ENCODE measurements around the gene GRIK4. TPM values are rescaled to one million over a fixed set of nuclear protein-coding genes. Genes with fewer than 3 reads are reported as not detected.

Gene GRIK4
- total RNA-seq, 1 experiment from 2014 or later: 3.3 TPM

DNA sequence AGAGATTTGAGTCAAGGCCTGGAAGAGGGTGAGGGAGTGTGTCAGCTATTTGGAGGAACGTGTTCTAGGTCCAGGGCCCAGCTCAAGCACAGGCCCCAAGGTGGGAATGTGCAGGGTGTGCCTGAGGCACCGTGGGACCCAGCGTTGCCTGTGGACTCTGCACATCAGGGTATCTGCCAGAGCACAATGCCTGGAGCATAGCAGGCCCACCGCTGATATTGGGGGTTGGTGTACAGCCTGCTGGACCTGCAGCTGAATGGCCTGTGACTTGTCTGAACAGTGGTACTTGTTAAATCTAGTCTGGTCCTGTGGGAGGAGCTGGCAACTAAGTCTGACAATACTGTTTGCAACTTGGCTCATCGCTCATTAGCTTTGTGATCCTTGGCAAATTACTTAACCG is 131.7 kb downstream of the GRIK4 start:
- Mint-ChIP-seq H3K36me3 (no peaks in the 10 kb centered on the region), H3K27ac (no peak overlapping the region), H3K4me3 (no peak overlapping the region), H3K4me1 (peaks cover 41% of the 10 kb centered on the region), H3K9me3 (no peaks in the 10 kb centered on the region), H3K27me3 (ENCODE audit: low read depth) (peaks cover 88% of the 10 kb centered on the region)
- DNase-seq (ENCODE audit: low spot score): no peak
- TF ChIP-seq ESRRA (CRISPR knock-in tag; IDR thresholded peaks at IDR 0.05; ENCODE audit: borderline replicate concordance): no peak
- TF ChIP-seq FOXP1 (CRISPR knock-in tag; IDR thresholded peaks at IDR 0.05; ENCODE audit: borderline replicate concordance): no peak
- no peak for TF ChIP-seq ZNF396 (CRISPR knock-in tag; IDR thresholded peaks at IDR 0.05; ENCODE audit: borderline replicate concordance)
- TF ChIP-seq, protein P1, sequence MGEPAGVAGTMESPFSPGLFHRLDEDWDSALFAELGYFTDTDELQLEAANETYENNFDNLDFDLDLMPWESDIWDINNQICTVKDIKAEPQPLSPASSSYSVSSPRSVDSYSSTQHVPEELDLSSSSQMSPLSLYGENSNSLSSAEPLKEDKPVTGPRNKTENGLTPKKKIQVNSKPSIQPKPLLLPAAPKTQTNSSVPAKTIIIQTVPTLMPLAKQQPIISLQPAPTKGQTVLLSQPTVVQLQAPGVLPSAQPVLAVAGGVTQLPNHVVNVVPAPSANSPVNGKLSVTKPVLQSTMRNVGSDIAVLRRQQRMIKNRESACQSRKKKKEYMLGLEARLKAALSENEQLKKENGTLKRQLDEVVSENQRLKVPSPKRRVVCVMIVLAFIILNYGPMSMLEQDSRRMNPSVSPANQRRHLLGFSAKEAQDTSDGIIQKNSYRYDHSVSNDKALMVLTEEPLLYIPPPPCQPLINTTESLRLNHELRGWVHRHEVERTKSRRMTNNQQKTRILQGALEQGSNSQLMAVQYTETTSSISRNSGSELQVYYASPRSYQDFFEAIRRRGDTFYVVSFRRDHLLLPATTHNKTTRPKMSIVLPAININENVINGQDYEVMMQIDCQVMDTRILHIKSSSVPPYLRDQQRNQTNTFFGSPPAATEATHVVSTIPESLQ (CRISPR knock-in tag; IDR thresholded peaks at IDR 0.05): no peak
- no peak for TF ChIP-seq ZNF423 (CRISPR knock-in tag; IDR thresholded peaks at IDR 0.05)
- no peak for TF ChIP-seq IRF2 (CRISPR knock-in tag; IDR thresholded peaks at IDR 0.05; ENCODE audit: borderline replicate concordance, low read depth)
- TF ChIP-seq, protein P2, sequence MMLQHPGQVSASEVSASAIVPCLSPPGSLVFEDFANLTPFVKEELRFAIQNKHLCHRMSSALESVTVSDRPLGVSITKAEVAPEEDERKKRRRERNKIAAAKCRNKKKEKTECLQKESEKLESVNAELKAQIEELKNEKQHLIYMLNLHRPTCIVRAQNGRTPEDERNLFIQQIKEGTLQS (CRISPR knock-in tag; conservative IDR thresholded peaks at IDR 0.05): no peak
- TF ChIP-seq ARID4B (CRISPR knock-in tag; IDR thresholded peaks at IDR 0.05; ENCODE audit: borderline replicate concordance): no peak
- TF ChIP-seq AFF4 (CRISPR knock-in tag; IDR thresholded peaks at IDR 0.05; ENCODE audit: borderline replicate concordance): no peak
- TF ChIP-seq JUN (CRISPR knock-in tag; IDR thresholded peaks at IDR 0.05): no peak
- TF ChIP-seq CDX4 (CRISPR knock-in tag; IDR thresholded peaks at IDR 0.05; ENCODE audit: borderline replicate concordance): no peak
- TF ChIP-seq JAZF1 (CRISPR knock-in tag; IDR thresholded peaks at IDR 0.05): no peak
- TF ChIP-seq, protein P3, sequence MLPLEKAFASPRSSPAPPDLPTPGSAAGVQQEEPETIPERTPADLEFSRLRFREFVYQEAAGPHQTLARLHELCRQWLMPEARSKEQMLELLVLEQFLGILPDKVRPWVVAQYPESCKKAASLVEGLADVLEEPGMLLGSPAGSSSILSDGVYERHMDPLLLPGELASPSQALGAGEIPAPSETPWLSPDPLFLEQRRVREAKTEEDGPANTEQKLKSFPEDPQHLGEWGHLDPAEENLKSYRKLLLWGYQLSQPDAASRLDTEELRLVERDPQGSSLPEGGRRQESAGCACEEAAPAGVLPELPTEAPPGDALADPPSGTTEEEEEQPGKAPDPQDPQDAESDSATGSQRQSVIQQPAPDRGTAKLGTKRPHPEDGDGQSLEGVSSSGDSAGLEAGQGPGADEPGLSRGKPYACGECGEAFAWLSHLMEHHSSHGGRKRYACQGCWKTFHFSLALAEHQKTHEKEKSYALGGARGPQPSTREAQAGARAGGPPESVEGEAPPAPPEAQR (CRISPR knock-in tag; IDR thresholded peaks at IDR 0.05): no peak
- no peak for TF ChIP-seq SP1 (CRISPR knock-in tag; conservative IDR thresholded peaks at IDR 0.05)
- TF ChIP-seq, protein P4, sequence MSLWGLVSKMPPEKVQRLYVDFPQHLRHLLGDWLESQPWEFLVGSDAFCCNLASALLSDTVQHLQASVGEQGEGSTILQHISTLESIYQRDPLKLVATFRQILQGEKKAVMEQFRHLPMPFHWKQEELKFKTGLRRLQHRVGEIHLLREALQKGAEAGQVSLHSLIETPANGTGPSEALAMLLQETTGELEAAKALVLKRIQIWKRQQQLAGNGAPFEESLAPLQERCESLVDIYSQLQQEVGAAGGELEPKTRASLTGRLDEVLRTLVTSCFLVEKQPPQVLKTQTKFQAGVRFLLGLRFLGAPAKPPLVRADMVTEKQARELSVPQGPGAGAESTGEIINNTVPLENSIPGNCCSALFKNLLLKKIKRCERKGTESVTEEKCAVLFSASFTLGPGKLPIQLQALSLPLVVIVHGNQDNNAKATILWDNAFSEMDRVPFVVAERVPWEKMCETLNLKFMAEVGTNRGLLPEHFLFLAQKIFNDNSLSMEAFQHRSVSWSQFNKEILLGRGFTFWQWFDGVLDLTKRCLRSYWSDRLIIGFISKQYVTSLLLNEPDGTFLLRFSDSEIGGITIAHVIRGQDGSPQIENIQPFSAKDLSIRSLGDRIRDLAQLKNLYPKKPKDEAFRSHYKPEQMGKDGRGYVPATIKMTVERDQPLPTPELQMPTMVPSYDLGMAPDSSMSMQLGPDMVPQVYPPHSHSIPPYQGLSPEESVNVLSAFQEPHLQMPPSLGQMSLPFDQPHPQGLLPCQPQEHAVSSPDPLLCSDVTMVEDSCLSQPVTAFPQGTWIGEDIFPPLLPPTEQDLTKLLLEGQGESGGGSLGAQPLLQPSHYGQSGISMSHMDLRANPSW (CRISPR knock-in tag; conservative IDR thresholded peaks at IDR 0.05; ENCODE audit: low read depth): no peak
- no peak for TF ChIP-seq TEAD1 (CRISPR knock-in tag; IDR thresholded peaks at IDR 0.05)
- TF ChIP-seq, protein P5, sequence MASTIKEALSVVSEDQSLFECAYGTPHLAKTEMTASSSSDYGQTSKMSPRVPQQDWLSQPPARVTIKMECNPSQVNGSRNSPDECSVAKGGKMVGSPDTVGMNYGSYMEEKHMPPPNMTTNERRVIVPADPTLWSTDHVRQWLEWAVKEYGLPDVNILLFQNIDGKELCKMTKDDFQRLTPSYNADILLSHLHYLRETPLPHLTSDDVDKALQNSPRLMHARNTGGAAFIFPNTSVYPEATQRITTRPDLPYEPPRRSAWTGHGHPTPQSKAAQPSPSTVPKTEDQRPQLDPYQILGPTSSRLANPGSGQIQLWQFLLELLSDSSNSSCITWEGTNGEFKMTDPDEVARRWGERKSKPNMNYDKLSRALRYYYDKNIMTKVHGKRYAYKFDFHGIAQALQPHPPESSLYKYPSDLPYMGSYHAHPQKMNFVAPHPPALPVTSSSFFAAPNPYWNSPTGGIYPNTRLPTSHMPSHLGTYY (CRISPR knock-in tag; IDR thresholded peaks at IDR 0.05): no peak
- ChIA-PET POLR2A (no interaction called here), CTCF (interaction anchor here (0.7 to 2.0 kb wide), 9 partner anchors 10 to 269 kb away, joined by 3 to 8 read pairs (median 3); no protein-coding TSS in a partner anchor)
- no peak for ATAC-seq

All from WTC11 (cell line).